Spleen (tissue), 11 donors: ENCODE results near the gene PNN. TPM values are rescaled to one million over a fixed set of nuclear protein-coding genes. Genes with fewer than 3 reads are reported as not detected.
"Not testable (repeated sequence)": the region's sequence is repeated elsewhere in the genome, so short reads cannot be mapped to it uniquely, and the experiment has no call there.

Source experiments
- DNase-seq: peaks from one replicate; pipeline ENCODE4 v3.0.0-alpha.2; 2020
- H3K27ac ChIP-seq, 8 donors: fragments of 200-600 bp; sonication (generic) in 7 of 8; 1 replicate in 4 of 8; 2 replicates in 4 of 8; pipeline versions ENCODE4 v1.5.0 to v1.8.0; 2016 to 2021; ENCODE audit warnings: inconsistent platforms in 4 of 8, mild to moderate bottlenecking in 4 of 8, moderate library complexity in 1 of 8
- H3K27me3 ChIP-seq, 7 donors: fragments of 200-600 bp; sonication (generic) in 6 of 7; replicated peaks in 1 of 7; 1 replicate in 4 of 7; 2 replicates in 3 of 7; pipeline versions ENCODE4 v1.5.0 to v1.8.0; 2016 to 2021; ENCODE audit warnings: inconsistent platforms in 3 of 7, mild to moderate bottlenecking in 1 of 7
- H3K36me3 ChIP-seq, 6 donors: fragments of 200-600 bp; sonication (generic) in 5 of 6; 1 replicate in 4 of 6; 2 replicates in 2 of 6; pipeline versions ENCODE4 v1.5.0 to v1.8.0; 2016 to 2021; ENCODE audit warnings: inconsistent platforms in 2 of 6
- H3K4me1 ChIP-seq, 6 donors: fragments of 200-600 bp; sonication (generic) in 5 of 6; 1 replicate in 3 of 6; 2 replicates in 3 of 6; pipeline versions ENCODE4 v1.5.0 to v1.8.0; 2016 to 2021; ENCODE audit warnings: inconsistent platforms in 3 of 6
- H3K4me3 ChIP-seq, 8 donors: fragments of 200-600 bp; sonication (generic) in 7 of 8; 1 replicate in 4 of 8; 2 replicates in 4 of 8; pipeline versions ENCODE4 v1.5.0 to v1.8.0; 2016 to 2021; ENCODE audit warnings: inconsistent platforms in 4 of 8, mild to moderate bottlenecking in 4 of 8, moderate library complexity in 2 of 8
- H3K9me3 ChIP-seq, 8 donors: fragments of 200-600 bp; sonication (generic) in 7 of 8; 1 replicate in 4 of 8; 2 replicates in 4 of 8; pipeline versions ENCODE4 v1.5.0 to v1.8.0; 2016 to 2021; ENCODE audit warnings: inconsistent platforms in 4 of 8
- POLR2A ChIP-seq, 3 donors: fragments of 450-650 bp; IDR thresholded peaks; one replicate each; pipeline ENCODE4 v1.5.1; 2017; ENCODE audit warnings: antibody characterized with exemption in 3 of 3, mild to moderate bottlenecking in 1 of 3
- POLR2AphosphoS5 ChIP-seq, 3 donors: sonication (generic); formaldehyde crosslinking; IDR thresholded peaks; one replicate each; pipeline ENCODE4 v1.5.1; 2017; ENCODE audit warnings: antibody characterized with exemption in 3 of 3
- WGBS, 5 donors: extraction: QIAGEN DNeasy Blood & Tissue Kit in 3 of 5; methylation state at CpG; one replicate each; pipeline versions ENCODE4 v1.1.5 to v1.1.7; 2013 to 2018; 5-methylcytosine and 5-hydroxymethylcytosine counted together
- intact Hi-C: fragments of 100-400 bp; cut with DNase I; formaldehyde crosslinking; loops from one replicate; pipeline ENCODE4 v1.15.0; 2023; ENCODE audit warnings: low total_unique reads
- polyA plus RNA-seq, 3 donors: library from polyadenylated mRNA; stranded (reverse); fragments of 200-250 nt; gene quantifications; one replicate each; pipeline ENCODE4 v1.2.1, GENCODE V29; 2013
- total RNA-seq, 7 donors: library from RNA; depleted of rRNA in 3 of 7; stranded (reverse); fragments of >200 nt in 3 of 7; fragmentation: NEBNext Ultra II Directional in 4 of 7; extraction: Animal tissue kit (Norgen Biotek cat#: 25700) in 4 of 7; gene quantifications; one replicate each; pipeline versions ENCODE4 v1.1.0 to v1.2.1, GENCODE V29; 2016 to 2021
- TF ChIP-seq, protein P1 (sequence below), 11 experiments: fragments of 200-600 bp in 7 of 11; fragments of 450-650 bp in 4 of 11; sonication (generic) in 4 of 11; IDR thresholded peaks in 8 of 11; conservative IDR thresholded peaks in 3 of 11; 1 replicate in 7 of 11; 2 replicates in 4 of 11; pipeline versions ENCODE4 v1.4.0 to v1.8.0; 2016 to 2021; ENCODE audit warnings: antibody characterized with exemption in 11 of 11, inconsistent platforms in 4 of 11, mild to moderate bottlenecking in 1 of 11
- donor health status: healthy with polysubstance abuse.
- donor health status: DM: no; HTN: no; CAD: no; lungs with moderate emphysema.
- donor health status: DM: no; HTN: no; CAD: no.
- donor health status: Bipolar disorder and iron deficiency.
- donor health status: healthy.
- donor health status: DM: no; HTN: no; CAD: no.
- donor health status: DM: yes; HTN: yes; CAD: no.

The PNN gene
- total and polyA plus RNA-seq, 10 donors: 38.1 to 79.7 (median 60.7) TPM

DNA sequence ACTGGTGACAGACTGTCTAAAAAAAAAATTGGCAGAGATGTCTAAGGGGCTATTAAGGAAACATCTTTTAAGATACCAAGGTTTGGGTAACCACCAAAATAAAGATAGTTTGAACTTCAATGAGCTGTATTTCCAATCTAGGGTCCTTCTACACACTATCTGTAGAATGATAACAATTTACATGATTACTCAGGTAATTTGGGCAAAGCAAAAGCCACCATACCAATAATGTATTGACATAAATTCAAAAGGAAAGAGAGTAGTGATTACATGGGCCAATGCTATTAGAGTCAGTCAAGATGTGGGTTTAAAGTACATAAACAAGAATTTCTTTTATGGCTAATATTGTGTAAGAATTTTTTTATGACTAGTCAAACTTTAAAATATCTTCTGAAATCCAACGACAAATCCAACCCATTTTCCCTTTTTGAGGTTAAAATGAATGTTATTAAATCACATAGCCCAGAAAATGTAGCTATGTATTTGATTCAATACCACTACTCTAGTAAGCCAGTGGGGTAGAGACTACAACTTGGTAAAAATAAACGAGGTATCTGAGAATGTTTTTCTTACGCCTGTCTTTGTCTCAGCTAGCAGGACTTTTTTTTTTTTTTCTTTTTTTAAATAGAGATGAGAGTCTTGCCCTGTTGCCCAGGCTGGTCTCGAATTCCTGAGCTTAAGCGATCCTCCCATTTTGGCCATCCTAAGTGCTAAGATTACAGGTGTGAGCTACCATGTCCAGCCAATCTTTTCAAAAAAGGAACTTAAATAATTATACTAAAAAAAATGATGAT is 10.4 kb downstream of the PNN start:
- intact Hi-C loops: no loop called here
- no peak overlapping the region for H3K4me3 ChIP-seq
- peaks cover 0 to 29% (median 11%) of the 10 kb centered on the region in 6 donors for H3K4me1 ChIP-seq
- no peaks in the 10 kb centered on the region for H3K9me3 ChIP-seq
- H3K36me3 ChIP-seq: peaks cover 0 to 61% (median 44%) of the 10 kb centered on the region in 6 donors
- no peak for DNase-seq
- 92 to 96% (median 95%) methylated on average over 5 of the region's 5 CpGs for WGBS, 5 donors
- TF ChIP-seq, protein P1, sequence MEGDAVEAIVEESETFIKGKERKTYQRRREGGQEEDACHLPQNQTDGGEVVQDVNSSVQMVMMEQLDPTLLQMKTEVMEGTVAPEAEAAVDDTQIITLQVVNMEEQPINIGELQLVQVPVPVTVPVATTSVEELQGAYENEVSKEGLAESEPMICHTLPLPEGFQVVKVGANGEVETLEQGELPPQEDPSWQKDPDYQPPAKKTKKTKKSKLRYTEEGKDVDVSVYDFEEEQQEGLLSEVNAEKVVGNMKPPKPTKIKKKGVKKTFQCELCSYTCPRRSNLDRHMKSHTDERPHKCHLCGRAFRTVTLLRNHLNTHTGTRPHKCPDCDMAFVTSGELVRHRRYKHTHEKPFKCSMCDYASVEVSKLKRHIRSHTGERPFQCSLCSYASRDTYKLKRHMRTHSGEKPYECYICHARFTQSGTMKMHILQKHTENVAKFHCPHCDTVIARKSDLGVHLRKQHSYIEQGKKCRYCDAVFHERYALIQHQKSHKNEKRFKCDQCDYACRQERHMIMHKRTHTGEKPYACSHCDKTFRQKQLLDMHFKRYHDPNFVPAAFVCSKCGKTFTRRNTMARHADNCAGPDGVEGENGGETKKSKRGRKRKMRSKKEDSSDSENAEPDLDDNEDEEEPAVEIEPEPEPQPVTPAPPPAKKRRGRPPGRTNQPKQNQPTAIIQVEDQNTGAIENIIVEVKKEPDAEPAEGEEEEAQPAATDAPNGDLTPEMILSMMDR (IDR thresholded peaks at IDR 0.05 in 8 of 11, conservative IDR thresholded peaks at IDR 0.05 in 3 of 11): no peak
- TF ChIP-seq POLR2A (IDR thresholded peaks at IDR 0.05) (no peak), POLR2AphosphoS5 (IDR thresholded peaks at IDR 0.05) (no peak)
- no peak overlapping the region for H3K27ac ChIP-seq
- no peaks in the 10 kb centered on the region for H3K27me3 ChIP-seq

DNA sequence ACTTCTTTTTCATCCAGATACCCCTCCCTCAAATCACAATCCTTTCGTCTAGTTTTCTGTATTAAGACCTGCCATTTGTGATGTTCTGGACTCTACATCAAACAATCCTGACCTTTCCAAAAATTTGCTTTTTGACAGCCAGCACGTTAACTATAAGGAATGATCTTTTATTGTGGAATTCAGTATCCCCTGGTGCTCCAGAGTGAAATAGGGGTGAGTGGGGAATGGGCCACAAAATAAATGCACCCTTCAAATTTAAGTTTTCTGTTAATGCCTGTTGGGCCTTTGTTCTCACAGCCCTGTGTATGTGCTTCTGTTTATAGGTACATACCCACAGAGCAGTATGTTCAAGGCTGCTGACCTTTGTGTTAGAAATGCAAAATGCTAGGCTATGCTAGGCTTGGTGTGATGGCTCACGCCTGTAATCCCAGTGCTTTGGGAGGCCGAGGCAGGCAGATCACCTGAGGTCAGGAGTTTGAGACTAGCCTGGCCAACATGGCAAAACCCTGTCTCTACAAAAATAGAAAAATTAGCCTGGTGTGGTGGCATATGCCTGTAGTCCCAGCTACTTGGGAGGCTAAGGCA is 12.0 kb downstream of the PNN start:
- intact Hi-C loops: no loop called here
- H3K27ac ChIP-seq: no peak overlapping the region
- no peak for DNase-seq
- WGBS, 5 donors: 91 to 97% (median 94%) methylated on average over 4 of the region's 4 CpGs
- no peaks in the 10 kb centered on the region for H3K9me3 ChIP-seq
- H3K4me1 ChIP-seq: peaks cover 0 to 14% (median 4%) of the 10 kb centered on the region in 6 donors
- TF ChIP-seq POLR2A (IDR thresholded peaks at IDR 0.05) (no peak), POLR2AphosphoS5 (IDR thresholded peaks at IDR 0.05) (peak in 1 of 3 donors; percentile 36)
- no peaks in the 10 kb centered on the region for H3K27me3 ChIP-seq
- no peak overlapping the region for H3K4me3 ChIP-seq
- H3K36me3 ChIP-seq: peaks cover 0 to 45% (median 29%) of the 10 kb centered on the region in 6 donors

DNA sequence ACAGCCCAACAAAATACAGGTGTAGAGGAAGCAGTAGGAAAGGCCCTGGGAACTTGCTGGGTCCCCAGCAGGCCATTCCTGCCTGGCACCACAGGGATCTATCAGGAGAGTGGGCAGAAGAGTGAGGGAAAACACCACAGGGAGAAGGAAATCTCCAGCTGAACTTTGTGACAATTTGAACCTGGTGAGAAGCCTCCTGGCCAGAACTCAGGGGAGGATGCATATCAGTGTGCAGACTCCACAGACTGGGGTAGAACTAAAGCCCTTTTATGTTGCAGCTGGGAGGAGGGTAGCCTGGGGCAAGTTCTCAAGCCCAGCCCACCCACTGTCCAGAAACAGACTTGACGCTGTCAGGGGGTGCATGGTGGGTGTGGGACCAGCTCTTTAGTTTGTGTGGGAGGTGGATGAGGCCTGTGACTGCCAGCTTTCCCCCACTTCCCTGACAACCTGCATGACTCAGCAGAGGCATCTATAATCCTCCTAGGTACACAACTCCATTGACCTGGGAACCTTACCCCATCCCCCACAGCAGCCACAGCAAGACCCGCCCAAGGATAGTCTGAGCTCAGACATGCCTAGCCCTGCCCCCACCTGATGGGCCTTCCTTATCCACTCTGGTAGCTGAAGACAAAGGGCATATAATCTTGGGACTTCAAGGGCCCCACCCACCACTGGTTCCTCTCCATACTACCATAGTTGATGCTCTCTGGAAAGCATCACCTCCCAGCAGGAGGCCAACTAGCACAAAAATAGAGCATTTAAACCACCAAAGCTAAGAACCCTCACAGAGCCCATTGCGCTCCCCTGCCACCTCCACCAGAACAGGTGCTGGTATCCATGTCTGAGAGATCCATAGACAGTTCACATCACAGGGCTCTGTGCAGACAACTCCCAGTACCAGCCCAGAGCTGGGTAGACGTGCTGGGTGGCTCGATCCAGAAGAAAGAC is 28.9 kb downstream of the PNN start:
- H3K4me1 ChIP-seq: no peaks in the 10 kb centered on the region
- no peaks in the 10 kb centered on the region for H3K36me3 ChIP-seq
- intact Hi-C loops: no loop called here
- H3K4me3 ChIP-seq: no peak overlapping the region
- TF ChIP-seq, protein P1 (IDR thresholded peaks at IDR 0.05 in 8 of 11, conservative IDR thresholded peaks at IDR 0.05 in 3 of 11): no peak
- TF ChIP-seq POLR2A (IDR thresholded peaks at IDR 0.05): no peak
- TF ChIP-seq POLR2AphosphoS5 (IDR thresholded peaks at IDR 0.05): no peak
- WGBS, 5 donors: 82 to 85% (median 84%) methylated on average over 5 of the region's 5 CpGs
- no peaks in the 10 kb centered on the region for H3K27me3 ChIP-seq
- no peak overlapping the region for H3K27ac ChIP-seq
- DNase-seq: no peak
- no peaks in the 10 kb centered on the region for H3K9me3 ChIP-seq

DNA sequence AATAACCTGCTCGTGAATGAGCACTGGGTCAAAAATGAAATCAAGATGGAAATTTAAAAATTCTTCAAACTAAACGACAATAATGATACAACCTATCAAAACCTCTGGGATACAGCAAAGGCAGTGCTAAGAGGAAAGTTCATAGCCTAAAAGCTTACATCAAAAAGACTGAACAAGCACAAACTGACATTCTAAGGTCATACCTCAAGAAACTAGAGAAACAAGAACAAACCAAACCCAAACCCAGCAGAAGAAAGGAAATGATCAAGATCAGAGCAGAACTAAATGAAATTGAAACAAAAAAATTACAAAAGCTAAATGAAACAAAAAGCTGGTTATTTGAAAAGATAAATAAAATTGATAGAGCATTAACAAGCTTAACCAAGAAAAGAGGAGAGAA is 32.4 kb downstream of the PNN start:
- H3K4me3 ChIP-seq, DNase-seq, H3K36me3 ChIP-seq, intact Hi-C loops, H3K9me3 ChIP-seq, H3K27ac ChIP-seq, H3K4me1 ChIP-seq, H3K27me3 ChIP-seq: not testable (repeated sequence)
- WGBS, 5 donors: 76 to 91% (median 88%) methylated on average over 2 of the region's 2 CpGs
